Panc1 (cell line): ENCODE results near the gene TMCC1. TPM values are rescaled to one million over a fixed set of nuclear protein-coding genes. Genes with fewer than 3 reads are reported as not detected.

Experiments used
- ATAC-seq: fragments of 200-7000 bp; cut with Tn5 transposase; 2 replicates; pipeline ENCODE4 v1.9.1; 2020; ENCODE audit warnings: mild to moderate bottlenecking, moderate library complexity
- BruUV-seq: library from RNA; stranded (reverse); fragments of 400-500 nt; replicated peaks from 2 replicates; lab custom pipeline; 2021; lab: Mats Ljungman, UMichigan
- CTCF ChIA-PET: fragments of 300-600 bp; sonication (Branson Sonifier 250); formaldehyde crosslinking; loops from one replicate; lab custom pipeline; 2022; ENCODE audit warnings: antibody characterized with exemption; lab: Charles Lee
- POLR2A ChIA-PET: fragments of 300-600 bp; sonication (Branson Sonifier 250); formaldehyde crosslinking; loops from one replicate; lab custom pipeline; 2022; ENCODE audit warnings: antibody characterized with exemption; lab: Charles Lee
- DNase-seq: peaks from one replicate; pipeline ENCODE4 v3.0.0-alpha.2; 2010; ENCODE audit warnings: low read depth, low spot score
- H3K27ac ChIP-seq: 2 replicates; pipeline ENCODE4 v1.5.1; 2011; ENCODE audit warnings: mild to moderate bottlenecking, low read length, inconsistent platforms
- H3K27me3 ChIP-seq: fragments of 200-500 bp; sonication (Bioruptor generic); 2 replicates; pipeline ENCODE4 v1.6.0; 2014; ENCODE audit warnings: low read length, inconsistent platforms; ENCODE audit not compliant: control insufficient read depth, insufficient read depth
- H3K36me3 ChIP-seq: fragments of 200-500 bp; sonication (Bioruptor generic); 2 replicates; pipeline ENCODE4 v1.5.1; 2014; ENCODE audit warnings: inconsistent platforms, mild to moderate bottlenecking, low read length, moderate library complexity; ENCODE audit not compliant: control insufficient read depth, insufficient read depth
- H3K4me1 ChIP-seq: 2 replicates; pipeline ENCODE4 v1.5.1; 2011; ENCODE audit warnings: inconsistent platforms, mild to moderate bottlenecking, low read length, moderate library complexity; ENCODE audit not compliant: control insufficient read depth, insufficient read depth
- H3K4me3 ChIP-seq, 2 experiments: 2 replicates each; pipeline ENCODE4 v1.5.1; 2011 to 2012; ENCODE audit warnings: low read depth in 2 of 2, low read length in 2 of 2, mild to moderate bottlenecking in 2 of 2, inconsistent platforms in 1 of 2, moderate library complexity in 1 of 2
- H3K9me3 ChIP-seq: fragments of 200-500 bp; sonication (Bioruptor generic); 2 replicates; pipeline ENCODE4 v1.5.1; 2014; ENCODE audit warnings: low read depth, mild to moderate bottlenecking, inconsistent platforms, low read length, moderate library complexity; ENCODE audit not compliant: control insufficient read depth, insufficient read depth
- CTCF ChIP-seq: fragments of 450-650 bp; IDR thresholded peaks from 2 replicates; pipeline ENCODE4 v1.5.1; 2017; ENCODE audit warnings: mild to moderate bottlenecking
- POLR2AphosphoS5 ChIP-seq: IDR thresholded peaks from 2 replicates; pipeline ENCODE4 v1.6.1; 2012; ENCODE audit warnings: mild to moderate bottlenecking, low read depth, low read length, moderate library complexity
- REST ChIP-seq, 2 experiments: IDR thresholded peaks; 2 replicates each; pipeline ENCODE4 v1.6.1; 2011 to 2012; ENCODE audit warnings: low read depth in 2 of 2, control low read depth in 1 of 2, low read length in 1 of 2, mild to moderate bottlenecking in 1 of 2, moderate library complexity in 1 of 2; ENCODE audit not compliant: insufficient read depth in 1 of 2
- SIN3A ChIP-seq: IDR thresholded peaks from 2 replicates; pipeline ENCODE4 v1.6.1; 2012; ENCODE audit warnings: low read depth, mild to moderate bottlenecking, low read length, moderate library complexity, borderline replicate concordance; ENCODE audit not compliant: insufficient read depth
- TCF7L2 ChIP-seq: IDR thresholded peaks from 2 replicates; pipeline ENCODE4 v1.6.1; 2011; ENCODE audit warnings: mild to moderate bottlenecking, low read depth, low read length, inconsistent platforms
- in situ Hi-C: cut with HindIII; loops from 2 replicates; pipeline ENCODE4 v1.10.0; 2016; ENCODE audit warnings: low sequenced_read_pairs, low pct_unique_long_range_greater_than_20kb
- intact Hi-C: fragments of 100-400 bp; cut with micrococcal nuclease; formaldehyde crosslinking; loops from one replicate; pipeline ENCODE4 v1.10.0; 2022; ENCODE audit not compliant: unreplicated experiment
- total RNA-seq: library from RNA; stranded (reverse); gene quantifications from one replicate; pipeline ENCODE4 v1.2.1, GENCODE V29; 2021; ENCODE audit not compliant: unreplicated experiment

TMCC1 gene
- total RNA-seq, 1 experiment from 2014 or later: 33.2 TPM

- DNase-seq (no peak), ATAC-seq (no peak)
- H3K27ac ChIP-seq: peak overlapping the region; percentile 85
- ChIA-PET CTCF (interaction anchor here (0.7 to 1.5 kb wide), 3 partner anchors 15 to 165 kb away, joined by 3 to 5 read pairs (median 4); no protein-coding TSS in a partner anchor), POLR2A (no interaction called here)
- no peak for TF ChIP-seq TCF7L2
- no peak for TF ChIP-seq POLR2AphosphoS5
- TF ChIP-seq CTCF: no peak
- TF ChIP-seq SIN3A: no peak
- TF ChIP-seq REST (IDR thresholded peaks at IDR 0.05; ENCODE audit: insufficient read depth in 1 of 2, low read depth in 2 of 2, low read length in 1 of 2): no peak
- no peak overlapping the region for H3K4me3 ChIP-seq
- H3K4me1 ChIP-seq: peaks cover 41% of the 10 kb centered on the region
- H3K9me3 ChIP-seq: no peaks in the 10 kb centered on the region
- no peaks in the 10 kb centered on the region for H3K36me3 ChIP-seq
- in situ Hi-C loops: no loop called here
- BruUV-seq: no TSS peak
- intact Hi-C loops: no loop called here
- H3K27me3 ChIP-seq: no peaks in the 10 kb centered on the region
These were observed 284.4 kb downstream of the TMCC1 start for GRCh38 chr3:129608936-129609590.

- DNase-seq (no peak), ATAC-seq (no peak)
- in situ Hi-C loops (no loop called here), intact Hi-C loops (no loop called here)
- CTCF ChIA-PET: interaction anchor here (0.7 to 1.5 kb wide), 3 partner anchors 14 to 164 kb away, joined by 3 to 5 read pairs (median 4); no protein-coding TSS in a partner anchor
- no peak; the same call in 1 of the 2 replicates for TF ChIP-seq CTCF
- no peak for TF ChIP-seq REST (IDR thresholded peaks at IDR 0.05; ENCODE audit: insufficient read depth in 1 of 2, low read depth in 2 of 2, low read length in 1 of 2)
- TF ChIP-seq TCF7L2: no peak
- no peak for TF ChIP-seq POLR2AphosphoS5
- no peak for TF ChIP-seq SIN3A
- Histone ChIP-seq H3K9me3 (no peaks in the 10 kb centered on the region), H3K4me1 (peaks cover 45% of the 10 kb centered on the region), H3K36me3 (no peaks in the 10 kb centered on the region), H3K4me3 (no peak overlapping the region), H3K27ac (peak overlapping the region; percentile 85), H3K27me3 (no peaks in the 10 kb centered on the region)
- no TSS peak for BruUV-seq
- POLR2A ChIA-PET: no interaction called here
These were observed 285.2 kb downstream of the TMCC1 start for GRCh38 chr3:129608087-129608935.
